UCSD-AML1 (cell line): ENCODE data around the gene SCFD2.
"Not testable (repeated sequence)": the region's sequence is repeated elsewhere in the genome, so short reads cannot be mapped to it uniquely, and the experiment has no call there.

Experiments used
- DNase-seq: peaks from one replicate; lab custom pipeline; 2025; ENCODE audit not compliant: unreplicated experiment; lab: John Stamatoyannopoulos, UW

SCFD2 gene

DNA sequence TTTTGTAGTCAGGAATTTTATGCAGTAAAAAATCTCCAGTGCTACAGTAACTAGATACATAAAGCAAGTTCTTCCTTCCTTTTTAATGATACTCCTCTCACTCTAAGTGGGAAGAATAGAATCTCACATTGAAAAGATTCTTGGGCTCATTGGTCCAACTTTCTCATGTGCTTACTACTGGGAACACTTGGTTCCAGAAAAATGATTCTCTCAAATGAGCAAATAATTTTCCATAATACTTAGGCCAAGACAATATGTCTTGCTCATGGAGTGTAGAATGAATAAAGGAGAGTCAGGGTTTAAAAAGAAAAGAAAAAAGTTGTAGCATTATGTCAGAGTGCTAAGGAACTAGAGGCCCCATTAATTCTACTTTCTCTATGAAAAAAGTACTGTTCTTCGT, 306.0 kb downstream of the SCFD2 start:
- DNase-seq = no peak

- no peak for DNase-seq
Measured at GRCh38 chr4:53059256-53059655, 306.6 kb downstream of the SCFD2 start.

GRCh38 chr4:53057679-53058078, 308.2 kb downstream of the SCFD2 start:
- DNase-seq = no peak

DNA sequence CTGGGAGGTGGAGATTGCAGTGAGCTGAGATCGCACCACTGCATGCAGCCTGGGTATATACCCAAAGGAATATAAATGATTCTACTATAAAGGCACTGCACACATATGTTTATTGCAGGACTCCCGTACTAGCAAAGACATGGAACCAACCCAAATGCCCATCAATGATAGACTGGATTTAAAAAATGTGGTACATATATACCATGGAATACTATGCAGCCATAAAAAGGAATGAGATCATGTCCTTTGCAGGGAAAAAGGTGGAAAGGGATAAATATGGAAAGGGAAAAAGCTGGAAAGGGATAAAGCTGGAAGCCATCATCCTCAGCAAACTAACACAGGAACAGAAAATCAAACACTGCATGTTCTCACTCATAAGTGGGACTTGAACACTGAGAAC, 308.8 kb downstream of the SCFD2 start:
- DNase-seq = not testable (repeated sequence)

DNA sequence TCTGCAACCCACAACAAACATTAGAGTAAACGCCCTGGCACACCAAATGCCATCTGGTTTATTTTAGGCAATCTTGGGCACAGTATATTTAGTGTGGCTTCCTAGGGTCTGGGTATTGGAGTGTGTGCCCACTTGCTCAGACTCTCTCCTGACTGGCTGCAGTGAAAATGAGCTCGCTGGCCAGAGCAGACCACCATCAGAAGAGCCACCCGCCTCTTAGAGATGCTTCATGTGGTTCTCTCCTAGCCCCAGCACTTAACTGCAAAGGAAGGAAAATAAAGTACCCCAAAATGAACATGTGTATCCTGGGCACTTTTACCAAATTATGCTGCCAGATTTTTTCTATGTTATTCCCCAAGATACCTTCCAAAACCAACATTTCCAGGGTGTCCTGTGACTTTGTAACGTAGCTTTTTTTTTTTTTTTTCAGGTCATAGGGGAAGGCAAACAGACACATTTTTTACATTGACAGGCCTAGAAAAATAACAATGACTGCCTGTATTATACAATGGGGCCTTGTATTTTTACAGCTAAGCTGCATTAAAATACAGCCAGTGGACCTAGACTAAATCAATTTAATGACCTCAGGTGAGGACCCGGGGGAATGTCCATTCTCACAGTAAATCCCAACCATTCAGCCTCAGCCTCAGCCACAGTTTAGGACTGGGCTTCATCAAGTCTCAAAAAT, 310.0 kb downstream of the SCFD2 start:
- DNase-seq = no peak

- DNase-seq = no peak
Measured at GRCh38 chr4:53055274-53055673, 310.6 kb downstream of the SCFD2 start.

- DNase-seq = no peak
Measured at GRCh38 chr4:53050361-53050774, 315.5 kb downstream of the SCFD2 start.

- DNase-seq = no peak
Measured at GRCh38 chr4:53049528-53049927, 316.3 kb downstream of the SCFD2 start.

DNA sequence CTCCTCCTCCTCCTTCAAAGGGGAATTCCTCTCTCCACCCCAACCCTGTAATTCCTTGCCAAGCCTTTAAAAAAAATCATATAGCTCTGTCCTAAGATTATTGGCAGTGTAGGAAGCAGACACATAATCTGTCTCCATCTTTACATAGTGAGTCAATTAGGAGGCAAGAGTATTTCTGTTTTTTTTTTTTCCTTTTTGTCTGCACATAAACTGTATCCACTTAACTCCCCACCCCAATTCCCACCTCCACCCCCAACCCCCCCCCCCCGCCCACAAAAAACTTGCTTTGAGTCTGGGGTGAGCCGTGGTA, 321.3 kb downstream of the SCFD2 start:
- no peak for DNase-seq

DNA sequence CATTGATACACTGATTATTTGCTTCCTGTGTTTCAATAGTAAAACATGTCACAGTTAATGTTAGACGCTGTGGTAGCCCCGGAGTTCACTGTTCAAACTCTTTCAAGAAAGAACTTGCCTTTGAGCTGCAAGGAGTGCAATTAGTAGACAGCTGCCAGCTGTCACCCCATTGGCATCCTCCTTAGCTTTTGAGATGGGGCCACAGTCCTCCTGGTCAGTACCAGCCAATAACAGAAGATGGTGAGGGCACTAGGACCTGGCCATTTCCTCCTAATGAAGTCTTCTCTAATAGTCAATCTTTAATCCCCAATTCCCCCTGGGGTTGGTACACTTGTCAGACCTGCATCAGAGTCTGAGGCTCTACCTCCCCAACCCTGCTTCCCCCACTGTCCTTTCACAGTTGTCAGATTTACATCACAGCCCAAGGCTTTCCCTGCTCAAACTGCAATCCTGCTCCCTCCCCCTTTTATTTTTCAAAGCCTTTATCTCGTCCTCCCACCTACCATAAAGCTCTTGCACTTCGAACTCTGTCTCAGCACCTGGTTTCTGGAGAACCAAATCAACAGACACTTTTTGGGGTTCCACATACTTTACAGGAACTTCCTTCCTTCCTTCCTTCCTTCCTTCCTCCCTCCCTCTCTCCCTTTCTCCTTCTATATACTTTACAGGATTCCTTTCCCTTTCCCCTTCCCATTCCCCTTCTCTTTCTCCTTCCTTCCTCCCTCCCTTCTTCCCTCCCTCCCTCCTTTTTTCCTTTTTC, 321.8 kb downstream of the SCFD2 start:
- DNase-seq = no peak

GRCh38 chr4:53043055-53043454, 322.8 kb downstream of the SCFD2 start:
- DNase-seq = no peak

- DNase-seq = no peak
Measured at GRCh38 chr4:53040851-53041250, 325.0 kb downstream of the SCFD2 start.

DNA sequence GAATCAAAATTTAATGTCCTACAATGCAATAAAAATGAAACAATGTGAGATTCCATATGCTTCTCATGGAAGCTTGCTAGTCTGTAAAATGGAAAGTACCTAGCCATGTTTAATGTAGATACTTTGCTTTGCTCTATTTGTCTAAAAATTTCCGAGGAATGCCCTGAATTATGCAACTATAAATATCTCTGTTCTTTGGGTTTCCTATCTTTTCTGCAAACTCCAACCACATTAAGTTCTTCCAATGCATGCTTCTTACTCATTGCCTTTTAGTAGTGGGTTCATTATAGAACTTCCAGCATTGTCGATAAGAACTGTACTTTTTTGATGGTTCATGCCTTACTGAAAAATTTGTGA, 325.4 kb downstream of the SCFD2 start:
- DNase-seq = no peak

GRCh38 chr4:53039741-53040458, 326.0 kb downstream of the SCFD2 start:
- DNase-seq = no peak

DNA sequence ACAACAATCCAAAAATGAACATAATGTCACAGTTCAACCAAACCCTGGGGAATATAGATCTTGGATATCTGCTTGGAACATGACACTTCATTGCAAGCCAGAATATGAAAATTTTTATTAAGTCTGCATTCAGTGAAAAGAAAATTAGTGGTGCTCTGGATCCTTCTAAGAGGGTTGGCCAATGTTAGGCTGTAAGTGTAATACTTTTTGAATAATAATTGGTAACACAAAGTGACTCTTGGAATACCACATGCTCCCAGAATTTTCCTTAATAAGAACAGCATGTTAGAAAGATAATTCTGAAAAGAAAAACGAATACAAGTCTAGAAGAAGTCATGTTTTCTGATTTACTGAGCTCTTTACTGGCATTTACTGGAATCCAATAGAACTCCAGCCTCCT, 328.0 kb downstream of the SCFD2 start:
- no peak for DNase-seq

GRCh38 chr4:53032908-53033307, 333.0 kb downstream of the SCFD2 start:
- DNase-seq = not testable (repeated sequence)

DNA sequence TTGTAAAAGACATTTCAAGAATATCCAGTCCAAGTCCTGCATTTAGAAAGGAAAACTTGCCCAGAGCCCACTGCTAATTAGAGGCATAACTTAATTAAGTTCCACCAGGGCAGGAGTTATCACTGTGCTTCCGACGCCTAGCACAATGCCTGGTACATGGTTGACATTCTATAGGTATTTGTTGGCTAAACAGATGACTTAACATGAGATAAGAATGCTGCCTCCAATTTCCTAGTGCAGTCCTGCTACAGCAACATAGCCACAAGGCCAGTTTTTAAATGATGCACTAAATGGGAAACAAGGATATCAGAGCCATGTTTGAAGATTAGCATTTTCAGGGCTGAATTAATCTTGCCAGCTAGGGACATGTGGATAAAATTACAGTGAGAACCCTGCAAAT, 339.6 kb downstream of the SCFD2 start:
- no peak for DNase-seq

DNA sequence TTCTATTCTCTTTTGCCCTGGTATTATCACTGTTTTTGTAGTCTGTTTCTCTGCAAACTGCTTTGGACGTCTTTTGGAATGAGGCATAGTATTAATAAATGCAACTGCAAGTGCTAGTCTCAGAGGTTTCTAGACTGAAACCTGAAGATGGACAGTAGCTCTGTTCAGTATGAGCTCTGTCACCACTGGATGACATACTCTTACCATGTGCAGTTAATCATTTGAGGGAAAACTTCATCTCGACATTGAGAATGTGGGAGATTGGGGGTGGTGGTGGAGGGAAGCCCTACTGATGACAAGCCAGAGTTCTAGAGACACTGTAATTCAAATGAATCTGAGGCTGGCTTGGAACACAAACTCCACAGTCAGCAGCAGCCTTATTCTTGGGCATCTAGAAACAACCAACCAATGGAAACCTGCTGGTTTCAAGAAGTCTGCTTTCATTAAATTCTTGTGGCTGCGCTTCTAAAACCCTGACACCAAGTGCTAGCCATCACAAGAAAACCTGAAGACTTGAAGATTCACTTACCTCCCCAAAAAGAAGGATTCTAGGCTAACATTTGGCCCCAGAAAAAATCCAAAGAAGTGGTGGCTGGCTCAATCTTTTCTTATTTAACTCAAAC, 342.1 kb downstream of the SCFD2 start:
- DNase-seq = no peak

- no peak for DNase-seq
Measured at GRCh38 chr4:53022513-53023100, 343.3 kb downstream of the SCFD2 start.

GRCh38 chr4:53021754-53022512, 343.9 kb downstream of the SCFD2 start:
- DNase-seq = no peak
